GM15510 (cell line): ENCODE measurements around the gene EPN1.

Experiments used
- POLR2A ChIP-seq: IDR thresholded peaks from 3 replicates; pipeline ENCODE4 v1.6.1; 2011; ENCODE audit warnings: borderline replicate concordance; ENCODE audit not compliant: insufficient read length; ENCODE audit errors: extremely low read depth

The EPN1 gene

DNA sequence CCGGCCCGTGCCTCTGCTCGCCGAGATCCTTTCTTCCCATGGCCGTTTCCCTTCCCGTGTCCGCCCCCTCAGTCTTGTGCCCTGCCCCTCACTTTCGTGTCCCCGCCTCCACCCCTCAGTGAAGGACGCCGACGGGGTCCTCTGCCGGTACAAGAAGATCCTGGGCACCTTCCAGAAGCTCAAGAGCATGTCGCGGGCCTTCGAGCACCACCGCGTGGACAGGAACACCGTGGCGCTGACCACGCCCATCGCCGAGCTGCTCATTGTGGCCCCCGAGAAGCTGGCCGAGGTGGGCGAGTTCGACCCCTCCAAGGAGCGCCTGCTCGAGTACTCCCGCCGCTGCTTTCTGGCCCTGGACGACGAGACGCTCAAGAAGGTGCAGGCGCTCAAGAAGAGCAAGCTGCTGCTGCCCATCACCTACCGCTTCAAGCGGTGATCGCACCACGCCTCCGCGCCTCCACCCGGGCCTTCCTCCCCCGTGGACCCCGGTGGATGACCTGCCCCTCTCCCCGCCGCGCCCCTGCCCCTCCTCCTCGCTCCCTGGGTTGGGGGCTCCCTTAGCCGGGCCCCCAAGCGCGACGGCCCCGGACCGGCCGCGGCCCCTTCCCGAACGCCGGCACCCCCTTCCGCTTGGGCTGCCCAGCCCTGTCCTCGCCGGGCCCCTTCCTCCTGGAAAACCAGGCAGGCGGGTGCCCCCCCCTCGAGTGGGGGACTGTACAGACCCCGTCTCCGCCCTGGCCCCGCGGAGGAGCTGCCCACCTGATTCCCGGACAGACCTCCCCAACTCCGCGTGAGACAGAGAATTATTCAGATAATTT, 22.5 kb upstream of the EPN1 start:
- TF ChIP-seq POLR2A, result no peak

GRCh38 chr19:55653651-55654322, 21.2 kb upstream of the EPN1 start:
- peak; percentile 84 for TF ChIP-seq POLR2A

DNA sequence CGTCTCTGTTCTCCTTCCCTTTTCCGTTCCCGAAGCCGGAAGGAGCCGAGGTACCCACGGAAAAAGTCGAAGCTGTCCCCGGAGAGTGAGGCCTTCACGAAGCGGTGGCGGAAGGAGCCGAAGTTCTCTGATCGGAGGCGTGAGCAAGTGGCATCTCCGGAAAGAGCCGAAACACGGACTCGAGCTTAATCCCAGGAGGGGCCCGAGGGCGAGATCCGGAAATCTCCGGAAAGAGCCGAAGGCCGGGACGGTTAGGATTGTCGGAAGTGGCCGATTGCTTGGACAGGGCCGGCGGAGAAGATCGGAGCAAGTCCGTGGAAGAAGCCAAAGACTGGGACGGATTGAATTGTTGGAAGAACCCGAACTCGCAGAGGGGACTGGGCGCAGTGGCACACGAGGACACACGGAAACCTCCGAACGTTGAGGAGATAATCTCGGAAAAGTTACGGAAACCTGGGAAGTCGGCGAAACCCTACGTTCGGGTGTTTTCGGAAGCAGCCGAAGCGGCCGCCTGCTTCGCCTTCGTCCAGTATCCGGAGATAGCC, 20.6 kb upstream of the EPN1 start:
- no peak for TF ChIP-seq POLR2A

- TF ChIP-seq POLR2A, result peak; percentile 83
Measured at GRCh38 chr19:55654868-55655647, 20.0 kb upstream of the EPN1 start, which contains the start of gene U2AF2. Gene U2AF2 (plus strand): TSS chr19:55655035. CDS start chr19:55655105, 70 bp downstream.

DNA sequence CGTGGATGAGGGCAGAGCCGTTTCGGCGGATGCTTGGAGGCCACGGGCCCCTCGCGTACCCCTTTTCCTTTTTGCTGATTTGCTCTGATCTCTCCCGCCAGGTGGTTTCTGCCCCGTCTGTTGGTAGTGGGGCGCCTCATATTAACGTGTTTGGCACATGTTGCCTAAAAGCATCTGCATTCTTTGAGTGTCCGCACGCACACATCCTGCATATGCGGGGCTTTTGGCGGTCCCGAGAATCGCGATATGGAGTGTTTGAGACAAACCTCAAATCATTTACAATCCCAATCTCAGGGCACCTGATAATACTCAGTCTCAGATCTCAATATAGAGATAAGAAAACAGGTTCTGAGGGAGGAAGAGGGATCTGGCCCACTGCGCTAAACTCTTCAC, 19.4 kb upstream of the EPN1 start:
- TF ChIP-seq POLR2A, result no peak

- TF ChIP-seq POLR2A, result no peak
Measured at GRCh38 chr19:55656552-55656951, 18.5 kb upstream of the EPN1 start.

GRCh38 chr19:55656988-55657747, 17.9 kb upstream of the EPN1 start:
- TF ChIP-seq POLR2A, result no peak

DNA sequence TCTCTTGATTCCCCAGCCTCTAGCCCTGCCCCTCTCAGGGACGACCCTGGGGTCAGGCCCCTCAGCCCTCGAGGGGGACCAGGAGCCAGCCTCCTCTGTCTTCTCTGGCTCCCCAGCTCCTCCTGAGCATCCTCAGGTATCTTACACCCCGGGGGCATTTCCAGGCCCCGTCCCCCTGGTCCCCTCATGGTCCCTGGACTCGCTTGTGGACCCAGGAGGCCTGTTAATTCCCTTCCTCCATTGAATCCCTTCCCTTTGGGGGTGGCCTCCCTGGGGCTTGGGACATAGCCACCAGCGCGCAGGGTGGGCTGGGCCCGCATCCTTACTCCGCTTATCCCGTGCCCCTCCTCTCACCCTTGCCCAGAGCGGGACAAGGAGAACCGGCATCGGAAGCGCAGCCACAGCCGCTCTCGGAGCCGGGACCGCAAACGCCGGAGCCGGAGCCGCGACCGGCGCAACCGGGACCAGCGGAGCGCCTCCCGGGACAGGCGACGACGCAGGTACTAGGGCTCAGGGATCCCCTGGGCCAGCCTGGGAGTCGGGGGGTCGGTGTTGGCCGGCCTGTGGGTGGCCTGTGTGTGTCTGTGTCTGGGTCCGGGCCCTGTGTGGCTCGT, 16.1 kb upstream of the EPN1 start:
- TF ChIP-seq POLR2A, result no peak

DNA sequence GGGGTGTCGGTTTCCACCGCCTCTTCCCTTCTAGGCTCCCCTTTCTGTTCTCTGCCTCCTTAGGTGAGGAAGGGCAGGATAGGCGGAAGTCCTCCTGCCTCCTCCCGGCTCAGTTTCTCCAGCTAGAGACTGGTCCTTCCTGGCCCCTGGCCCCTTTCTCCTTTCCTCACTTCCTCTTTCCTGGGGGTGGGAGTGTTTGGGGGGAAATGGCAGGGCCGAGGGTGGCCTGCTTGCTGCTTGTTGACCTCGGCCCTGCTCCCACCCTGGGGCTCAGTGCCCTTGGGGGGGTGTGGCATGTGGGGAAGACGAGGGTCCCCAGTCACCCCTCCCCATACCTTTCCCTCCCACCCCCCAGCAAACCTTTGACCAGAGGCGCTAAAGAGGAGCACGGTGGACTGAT, 15.2 kb upstream of the EPN1 start:
- TF ChIP-seq POLR2A, result no peak

DNA sequence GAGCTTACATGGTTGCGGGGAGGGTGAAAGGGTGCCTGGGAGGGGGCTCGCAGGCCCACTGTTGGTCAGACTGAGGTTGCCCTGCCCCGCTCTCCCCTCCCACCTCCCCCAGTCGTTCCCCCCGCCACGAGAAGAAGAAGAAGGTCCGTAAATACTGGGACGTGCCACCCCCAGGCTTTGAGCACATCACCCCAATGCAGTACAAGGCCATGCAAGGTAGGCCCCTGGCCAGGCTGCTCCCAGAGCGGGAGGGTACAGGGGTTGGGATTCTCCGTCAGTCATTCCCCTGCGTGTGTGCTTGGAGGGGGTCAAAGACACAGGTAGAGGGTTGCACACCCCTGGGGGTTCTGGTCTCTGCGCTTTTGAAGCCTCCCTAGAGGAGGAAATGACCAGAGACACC, 14.6 kb upstream of the EPN1 start:
- TF ChIP-seq POLR2A, result no peak

DNA sequence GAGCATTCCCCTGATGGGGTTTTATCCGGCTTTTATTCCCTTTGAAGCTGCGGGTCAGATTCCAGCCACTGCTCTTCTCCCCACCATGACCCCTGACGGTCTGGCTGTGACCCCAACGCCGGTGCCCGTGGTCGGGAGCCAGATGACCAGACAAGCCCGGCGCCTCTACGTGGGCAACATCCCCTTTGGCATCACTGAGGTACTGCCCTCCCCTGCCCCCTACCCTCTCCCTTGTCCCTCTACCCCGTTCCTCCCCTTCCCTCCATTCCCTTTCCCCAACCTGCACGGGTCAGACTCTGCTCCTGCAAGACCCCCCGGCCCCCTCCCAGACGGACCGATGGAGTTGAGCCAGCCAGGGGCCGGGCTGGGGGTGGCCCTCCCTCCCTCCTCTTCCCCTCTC, 14.0 kb upstream of the EPN1 start:
- no peak for TF ChIP-seq POLR2A

- no peak for TF ChIP-seq POLR2A
Measured at GRCh38 chr19:55661826-55662225, 13.2 kb upstream of the EPN1 start.

GRCh38 chr19:55663846-55664536, 11.0 kb upstream of the EPN1 start:
- TF ChIP-seq POLR2A, result no peak
